PFSK-1 (cell line): ENCODE measurements around the gene PPP4C.

Experiments
- POLR2AphosphoS5 ChIP-seq: IDR thresholded peaks from 2 replicates; pipeline ENCODE4 v1.6.1; 2012; ENCODE audit warnings: low read depth, mild to moderate bottlenecking, control low read depth, low read length, moderate library complexity
- SIN3A ChIP-seq: IDR thresholded peaks from 2 replicates; pipeline ENCODE4 v1.6.1; 2012; ENCODE audit warnings: mild to moderate bottlenecking, low read length, moderate library complexity, borderline replicate concordance; ENCODE audit not compliant: insufficient read depth
- TF ChIP-seq, protein P1 (sequence below), 2 experiments: IDR thresholded peaks; 2 replicates each; pipeline versions ENCODE4 v1.6.1 to v1.8.0; 2011 to 2012; ENCODE audit warnings: low read depth in 2 of 2, low read length in 2 of 2, control low read depth in 1 of 2, inconsistent platforms in 1 of 2, mild to moderate bottlenecking in 1 of 2, moderate library complexity in 1 of 2; ENCODE audit not compliant: insufficient read depth in 1 of 2

DNA sequence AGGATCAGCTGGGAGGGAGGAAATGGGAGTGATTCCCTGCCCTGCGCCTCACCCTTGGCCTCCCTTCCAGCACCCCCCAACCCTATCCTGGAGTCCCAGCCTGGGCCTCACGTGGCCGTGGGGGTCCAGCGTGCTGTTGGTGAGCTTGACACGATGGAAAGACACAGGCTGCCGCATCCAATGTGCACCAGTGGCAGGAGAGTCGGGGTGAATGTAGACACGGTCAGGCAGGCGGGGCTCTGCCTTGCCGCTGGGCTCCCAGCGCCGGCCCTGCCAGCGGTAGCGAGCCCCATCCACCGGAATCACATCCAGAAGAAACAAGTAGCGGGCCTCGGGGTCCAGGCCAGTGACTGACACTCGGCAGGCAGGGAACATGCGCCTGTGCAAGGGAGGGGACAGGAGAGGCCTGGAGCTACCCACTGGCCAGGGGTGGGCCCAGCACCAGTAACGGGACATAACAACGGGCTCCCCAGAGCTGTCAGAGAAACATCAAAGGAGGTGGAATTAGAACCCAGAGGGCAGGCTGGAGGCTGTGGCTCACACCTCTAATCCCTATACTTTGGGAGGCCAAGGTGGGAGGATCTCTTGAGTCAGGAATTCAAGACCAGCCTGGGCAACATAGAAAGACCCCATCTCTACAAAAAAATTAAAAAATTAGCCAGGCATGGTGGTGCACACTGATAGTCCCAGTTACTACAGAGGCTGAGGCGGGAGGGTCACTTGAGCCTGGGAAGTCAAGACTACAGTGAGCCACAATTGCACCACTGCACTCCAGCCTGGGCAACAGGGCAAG is 13.2 kb downstream of the PPP4C start:
- TF ChIP-seq, protein P1, sequence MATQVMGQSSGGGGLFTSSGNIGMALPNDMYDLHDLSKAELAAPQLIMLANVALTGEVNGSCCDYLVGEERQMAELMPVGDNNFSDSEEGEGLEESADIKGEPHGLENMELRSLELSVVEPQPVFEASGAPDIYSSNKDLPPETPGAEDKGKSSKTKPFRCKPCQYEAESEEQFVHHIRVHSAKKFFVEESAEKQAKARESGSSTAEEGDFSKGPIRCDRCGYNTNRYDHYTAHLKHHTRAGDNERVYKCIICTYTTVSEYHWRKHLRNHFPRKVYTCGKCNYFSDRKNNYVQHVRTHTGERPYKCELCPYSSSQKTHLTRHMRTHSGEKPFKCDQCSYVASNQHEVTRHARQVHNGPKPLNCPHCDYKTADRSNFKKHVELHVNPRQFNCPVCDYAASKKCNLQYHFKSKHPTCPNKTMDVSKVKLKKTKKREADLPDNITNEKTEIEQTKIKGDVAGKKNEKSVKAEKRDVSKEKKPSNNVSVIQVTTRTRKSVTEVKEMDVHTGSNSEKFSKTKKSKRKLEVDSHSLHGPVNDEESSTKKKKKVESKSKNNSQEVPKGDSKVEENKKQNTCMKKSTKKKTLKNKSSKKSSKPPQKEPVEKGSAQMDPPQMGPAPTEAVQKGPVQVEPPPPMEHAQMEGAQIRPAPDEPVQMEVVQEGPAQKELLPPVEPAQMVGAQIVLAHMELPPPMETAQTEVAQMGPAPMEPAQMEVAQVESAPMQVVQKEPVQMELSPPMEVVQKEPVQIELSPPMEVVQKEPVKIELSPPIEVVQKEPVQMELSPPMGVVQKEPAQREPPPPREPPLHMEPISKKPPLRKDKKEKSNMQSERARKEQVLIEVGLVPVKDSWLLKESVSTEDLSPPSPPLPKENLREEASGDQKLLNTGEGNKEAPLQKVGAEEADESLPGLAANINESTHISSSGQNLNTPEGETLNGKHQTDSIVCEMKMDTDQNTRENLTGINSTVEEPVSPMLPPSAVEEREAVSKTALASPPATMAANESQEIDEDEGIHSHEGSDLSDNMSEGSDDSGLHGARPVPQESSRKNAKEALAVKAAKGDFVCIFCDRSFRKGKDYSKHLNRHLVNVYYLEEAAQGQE (IDR thresholded peaks at IDR 0.05; ENCODE audit: insufficient read depth in 1 of 2, low read depth in 2 of 2, low read length in 2 of 2), result no peak
- TF ChIP-seq POLR2AphosphoS5 (no peak), SIN3A (no peak)
